SK-MEL-5 (cell line): ENCODE results near the gene HEY2. TPM values are rescaled to one million over a fixed set of nuclear protein-coding genes. Genes with fewer than 3 reads are reported as not detected.

Experiments
- DNase-seq: peaks from one replicate; pipeline ENCODE4 v3.0.0-alpha.2; 2016; ENCODE audit warnings: low read depth, low spot score
- in situ Hi-C: cut with HindIII; loops from 2 replicates; pipeline ENCODE4 v1.10.0; 2016; ENCODE audit warnings: low sequenced_read_pairs, high pct_unique_total_duplicates, low pct_unique_long_range_greater_than_20kb
- total RNA-seq: library from RNA; depleted of rRNA; stranded (reverse); fragments of >200 nt; shearing (Covaris generic); gene quantifications from 2 replicates; pipeline ENCODE4 v1.2.3, GENCODE V29; 2014

Gene HEY2
- total RNA-seq, 1 experiment from 2014 or later = 8.5 TPM

DNA sequence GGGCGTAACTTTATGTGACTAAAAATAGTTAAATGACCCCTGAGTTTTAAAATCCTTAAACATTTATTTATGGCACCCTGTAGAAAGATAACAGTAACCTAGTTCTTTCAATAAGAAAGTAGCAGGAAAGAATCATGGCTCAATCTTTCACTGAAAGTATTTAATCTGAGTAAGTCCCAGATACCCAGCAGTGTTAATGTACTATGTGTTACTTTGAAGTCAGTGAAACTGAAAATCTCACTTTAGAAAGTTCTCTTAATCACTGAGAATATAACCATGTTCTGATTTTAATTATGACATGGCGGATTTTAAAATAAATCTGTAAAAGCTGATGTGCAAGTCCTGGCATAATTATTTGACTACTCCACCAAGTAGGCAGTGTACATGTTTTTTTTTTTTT, 8.1 kb upstream of the HEY2 start:
- in situ Hi-C loops = no loop called here

DNA sequence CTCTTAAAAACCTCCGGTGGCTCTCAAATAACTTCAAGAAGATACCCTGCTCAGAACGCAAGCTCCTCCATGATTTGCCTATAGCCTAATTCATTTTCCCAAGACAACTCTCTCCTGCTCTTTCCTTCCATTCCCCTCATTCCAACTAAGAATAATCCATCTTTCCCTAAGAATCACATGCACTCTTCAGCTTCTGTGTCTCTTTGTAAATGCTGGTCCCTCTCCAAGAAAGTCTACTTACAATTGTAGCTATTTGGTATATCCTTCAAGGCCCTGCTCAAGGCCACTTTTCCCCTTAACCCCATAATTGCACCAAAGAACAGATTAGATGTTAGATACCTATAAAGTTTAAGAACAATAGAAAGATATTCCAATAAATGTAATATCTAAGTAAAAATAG, 7.4 kb upstream of the HEY2 start:
- DNase-seq = peak; percentile 18
- in situ Hi-C loops = no loop called here

More for the DNA sequence above, 8.1 kb upstream of the HEY2 start:
- DNase-seq = no peak

DNA sequence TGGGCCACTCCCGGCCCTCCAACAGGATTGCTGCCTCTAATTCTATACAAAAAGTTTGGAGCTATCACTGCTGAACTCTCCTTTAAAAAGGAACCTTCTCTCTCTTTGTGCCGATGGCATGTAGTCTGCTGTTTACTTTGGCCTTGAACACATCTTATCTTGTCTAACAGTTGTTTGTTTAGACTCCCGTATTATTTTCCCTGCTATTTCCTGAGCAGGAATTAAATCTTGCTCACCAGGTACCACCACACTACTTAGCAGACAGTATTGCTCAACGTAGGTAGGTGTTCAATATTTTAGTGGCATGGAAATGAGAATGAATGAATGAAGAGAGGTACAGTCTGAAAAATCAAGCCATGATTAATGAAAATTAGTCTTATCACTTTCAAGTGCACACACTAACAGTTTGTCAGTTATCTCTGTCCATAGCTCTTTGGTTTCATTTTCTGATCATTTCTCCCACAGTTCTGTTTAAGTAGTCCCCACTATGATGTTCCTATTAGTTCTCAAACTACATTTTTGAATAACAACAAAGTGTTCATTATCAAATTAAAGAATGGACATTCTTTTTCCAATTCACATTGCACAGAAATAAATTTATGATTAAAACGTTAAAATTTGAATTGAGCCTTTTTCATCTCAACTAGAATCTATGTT, 6.8 kb upstream of the HEY2 start:
- in situ Hi-C loops = no loop called here
- DNase-seq = no peak

- in situ Hi-C loops = no loop called here
- DNase-seq = peak; percentile 23
These were observed 5.8 kb upstream of the HEY2 start for GRCh38 chr6:125743604-125744003.

DNA sequence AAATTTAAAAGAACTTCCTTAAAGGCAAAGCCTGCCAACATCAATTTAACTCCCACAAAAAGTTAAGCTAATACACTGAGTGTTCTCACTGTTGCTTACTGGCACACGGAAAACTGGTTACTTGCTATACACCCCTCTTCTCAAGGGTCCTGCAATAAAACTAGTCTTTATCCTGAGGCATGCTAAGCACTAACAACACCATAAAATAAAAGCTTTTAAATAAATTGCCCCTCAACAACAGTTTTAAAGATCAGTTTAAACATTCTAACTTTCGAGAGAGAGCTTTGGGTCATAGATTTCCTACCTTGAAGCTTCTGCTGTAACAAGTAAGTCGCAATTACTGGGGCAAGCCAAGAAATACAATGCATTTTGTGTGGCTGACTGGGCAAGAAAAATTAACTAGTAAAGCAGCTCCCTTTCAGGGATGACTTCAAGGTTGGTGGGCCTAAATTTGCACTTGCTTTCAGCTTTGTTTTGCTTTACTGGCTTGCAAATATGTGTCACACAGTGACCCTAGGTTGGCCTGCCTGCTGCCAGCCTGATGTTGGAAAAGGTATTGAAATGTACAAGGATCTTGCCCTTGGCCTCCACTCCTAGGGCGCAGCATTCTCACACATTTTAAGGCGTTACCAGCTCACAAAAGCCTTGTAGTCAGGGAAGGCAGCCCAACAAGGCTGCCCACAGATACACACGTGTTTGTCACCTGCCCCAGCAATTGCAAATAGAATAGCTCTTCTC, 4.0 kb upstream of the HEY2 start:
- in situ Hi-C loops = no loop called here
- DNase-seq = peak; percentile 13

DNA sequence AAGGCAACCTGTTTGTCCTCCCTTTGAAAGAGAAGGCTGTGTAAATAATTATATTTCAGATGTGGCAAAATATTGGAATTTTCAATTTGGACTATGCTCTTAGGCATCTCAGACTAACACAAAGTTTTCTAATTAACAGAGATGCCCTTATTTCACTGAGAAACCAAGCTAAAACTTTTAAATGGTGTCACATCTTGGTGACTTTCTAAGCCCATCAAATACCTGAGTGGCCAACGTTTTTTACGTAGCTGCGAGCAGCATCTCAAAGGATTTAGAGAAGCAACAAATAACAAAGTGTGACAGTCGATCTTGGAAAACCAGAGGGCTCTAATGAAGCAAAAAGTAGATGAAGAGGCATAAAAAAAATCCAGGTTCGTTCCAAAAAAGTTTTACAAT, 3.4 kb upstream of the HEY2 start:
- in situ Hi-C loops = no loop called here

DNA sequence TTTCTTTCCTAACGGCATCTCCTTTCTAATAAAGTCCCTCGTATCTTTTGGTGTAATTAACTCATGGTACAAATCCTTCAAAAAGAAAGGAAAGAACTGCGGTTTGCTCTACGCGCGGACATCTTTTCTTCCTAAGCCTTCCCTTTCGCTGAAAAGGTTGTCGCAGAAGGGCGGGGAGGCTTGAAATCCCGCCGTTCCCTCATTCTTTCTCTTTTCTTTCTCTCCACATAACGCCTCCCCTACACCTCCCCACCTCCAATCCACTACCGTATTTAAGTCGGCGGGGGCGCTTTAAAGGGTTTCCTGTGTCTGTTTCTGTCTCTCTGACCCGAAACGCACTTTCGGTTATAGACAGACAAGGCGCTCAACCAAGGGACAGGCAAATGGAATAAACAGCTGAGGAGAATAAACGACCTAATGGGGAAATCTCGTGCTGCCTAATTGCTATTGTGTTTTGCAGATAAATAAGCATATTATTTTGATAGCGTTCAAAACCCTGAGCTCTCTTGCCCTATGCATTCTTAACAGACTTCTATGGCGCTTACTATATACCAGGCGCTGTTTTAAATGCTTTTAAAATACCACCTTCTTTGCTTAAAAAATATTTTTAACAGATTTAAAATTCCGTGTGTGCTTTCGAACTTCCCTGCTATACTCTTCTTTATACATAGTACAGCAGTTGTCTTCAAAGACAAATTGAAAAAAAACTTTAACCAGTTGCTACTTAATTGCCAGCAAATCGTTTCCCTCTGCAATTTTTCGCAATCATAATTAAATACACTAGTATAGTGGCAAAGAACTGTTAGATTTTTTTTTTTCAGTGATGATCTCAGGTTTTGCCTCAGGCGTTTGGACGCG, 2.5 kb upstream of the HEY2 start:
- in situ Hi-C loops = no loop called here
- DNase-seq = no peak

More for the DNA sequence above, 3.4 kb upstream of the HEY2 start:
- DNase-seq = no peak

GRCh38 chr6:125747589-125748405, 1.6 kb upstream of the HEY2 start:
- in situ Hi-C loops = no loop called here
- peak; percentile 22 for DNase-seq

- DNase-seq = no peak
- in situ Hi-C loops = no loop called here
These were observed 843 bp upstream of the HEY2 start for GRCh38 chr6:125748406-125749172.

- in situ Hi-C loops = no loop called here
- peak; percentile 51 for DNase-seq
These were observed 646 bp downstream of the HEY2 start for GRCh38 chr6:125749865-125750691.

GRCh38 chr6:125750692-125751333, 1.4 kb downstream of the HEY2 start:
- DNase-seq = no peak
- in situ Hi-C loops = no loop called here

GRCh38 chr6:125751334-125751916, 2.0 kb downstream of the HEY2 start:
- no peak for DNase-seq
- in situ Hi-C loops = no loop called here

- peak; percentile 9 for DNase-seq
- in situ Hi-C loops = no loop called here
These were observed 3.3 kb downstream of the HEY2 start for GRCh38 chr6:125752773-125753172.

- DNase-seq = peak; percentile 52
- in situ Hi-C loops = no loop called here
These were observed 3.9 kb downstream of the HEY2 start for GRCh38 chr6:125753218-125753936.

GRCh38 chr6:125753937-125754259, 4.5 kb downstream of the HEY2 start:
- in situ Hi-C loops = no loop called here
- DNase-seq = no peak
